HCT116 (cell line): ENCODE data around the gene KCNH5. TPM values are rescaled to one million over a fixed set of nuclear protein-coding genes. Genes with fewer than 3 reads are reported as not detected.

ENCODE experiments used
- ATAC-seq: fragments of 200-7000 bp; cut with Tn5 transposase; 2 replicates; pipeline ENCODE4 v1.9.1; 2020; ENCODE audit warnings: mild to moderate bottlenecking, moderate library complexity
- BruUV-seq: library from RNA; stranded (reverse); fragments of 400-500 nt; replicated peaks from 2 replicates; lab custom pipeline; 2021; lab: Mats Ljungman, UMichigan
- CTCF ChIA-PET: fragments of 300-600 bp; sonication (Branson Sonifier 250); formaldehyde crosslinking; loops from one replicate; lab custom pipeline; 2021; ENCODE audit warnings: antibody characterized with exemption; lab: Charles Lee
- POLR2A ChIA-PET: fragments of 300-600, 350-600 bp; sonication (Branson Sonifier 250); formaldehyde crosslinking; loops from one replicate; lab custom pipeline; 2021; ENCODE audit warnings: antibody characterized with exemption; lab: Charles Lee
- RAD21 ChIA-PET, 2 experiments: fragments of 300-600 bp; sonication (Branson Sonifier 250); formaldehyde crosslinking; loops; one replicate each; lab custom pipeline; 2023; ENCODE audit warnings: low total read pairs in 2 of 2; ENCODE audit not compliant: uncharacterized antibody in 2 of 2, unreplicated experiment in 2 of 2, low non-redundant PET in 1 of 2; lab: Charles Lee
- DNase-seq: peaks from one replicate; pipeline ENCODE4 v3.0.0-alpha.2; 2010; ENCODE audit warnings: low read depth, low spot score
- H2AFZ ChIP-seq: fragments of 200-600 bp; shearing (Covaris generic), sonication (generic); 2 replicates; pipeline ENCODE4 v1.6.1; 2017; ENCODE audit warnings: low read depth, mixed run types, mixed read lengths, antibody characterized with exemption, low read length; ENCODE audit not compliant: poor library complexity, severe bottlenecking
- H3K27ac ChIP-seq: 2 replicates; pipeline ENCODE4 v1.5.1; 2012; ENCODE audit warnings: low read depth, low read length
- H3K27me3 ChIP-seq: fragments of 200-600 bp; sonication (generic); 2 replicates; pipeline ENCODE4 v1.6.1; 2016; ENCODE audit warnings: mixed run types, low read length, mixed read lengths; ENCODE audit not compliant: insufficient read depth
- H3K36me3 ChIP-seq, 2 experiments: fragments of 200-500 bp in 1 of 2; fragments of 200-600 bp in 1 of 2; sonication (Bioruptor generic) in 1 of 2; sonication (generic) in 1 of 2; 2 replicates each; pipeline versions ENCODE4 v1.5.1 to v1.6.1; 2014 to 2016; ENCODE audit warnings: low read length in 2 of 2, inconsistent platforms in 1 of 2, mixed read lengths in 1 of 2, mixed run types in 1 of 2; ENCODE audit not compliant: insufficient read depth in 2 of 2, control insufficient read depth in 1 of 2
- H3K4me1 ChIP-seq, 2 experiments: fragments of 200-600 bp in 1 of 2; sonication (generic) in 1 of 2; 2 replicates each; pipeline versions ENCODE4 v1.5.1 to v1.6.1; 2012 to 2017; ENCODE audit warnings: low read length in 2 of 2, inconsistent platforms in 1 of 2, mild to moderate bottlenecking in 1 of 2, mixed read lengths in 1 of 2, mixed run types in 1 of 2, moderate library complexity in 1 of 2; ENCODE audit not compliant: insufficient read depth in 2 of 2, control insufficient read depth in 1 of 2
- H3K4me2 ChIP-seq: fragments of 200-600 bp; sonication (generic); 2 replicates; pipeline ENCODE4 v1.6.1; 2017; ENCODE audit warnings: mixed run types, low read length, mixed read lengths
- H3K4me3 ChIP-seq, 2 experiments: fragments of 200-600 bp in 1 of 2; sonication (generic) in 1 of 2; replicated peaks in 1 of 2; 2 replicates each; pipeline ENCODE4 v1.5.1; 2011 to 2016; ENCODE audit warnings: low read length in 2 of 2, control low read depth in 1 of 2, low read depth in 1 of 2, mild to moderate bottlenecking in 1 of 2, mixed read lengths in 1 of 2, mixed run types in 1 of 2
- H3K79me2 ChIP-seq: fragments of 200-600 bp; sonication (generic); 2 replicates; pipeline ENCODE4 v1.6.1; 2017; ENCODE audit warnings: mild to moderate bottlenecking, mixed run types, low read length, moderate library complexity, mixed read lengths; ENCODE audit not compliant: insufficient read depth
- H3K9ac ChIP-seq: fragments of 200-600 bp; sonication (generic); 2 replicates; pipeline ENCODE4 v1.6.1; 2016; ENCODE audit warnings: low read length, mixed read lengths
- H3K9me2 ChIP-seq: fragments of 200-600 bp; sonication (generic), shearing (Covaris generic); 2 replicates; pipeline ENCODE4 v1.6.1; 2017; ENCODE audit warnings: mixed run types, mild to moderate bottlenecking, moderate library complexity; ENCODE audit not compliant: insufficient read depth
- H3K9me3 ChIP-seq, 2 experiments: fragments of 200-500 bp in 1 of 2; fragments of 200-600 bp in 1 of 2; sonication (Bioruptor generic) in 1 of 2; sonication (generic) in 1 of 2; 2 replicates each; pipeline ENCODE4 v1.6.1; 2014 to 2017; ENCODE audit warnings: low read length in 2 of 2, mixed read lengths in 2 of 2, inconsistent platforms in 1 of 2, low read depth in 1 of 2, mild to moderate bottlenecking in 1 of 2, mixed run types in 1 of 2, moderate library complexity in 1 of 2; ENCODE audit not compliant: control insufficient read depth in 1 of 2, insufficient read depth in 1 of 2
- H4K20me1 ChIP-seq: fragments of 200-600 bp; sonication (generic), shearing (Covaris generic); 2 replicates; pipeline ENCODE4 v1.6.1; 2017; ENCODE audit warnings: mixed run types, mild to moderate bottlenecking, moderate library complexity; ENCODE audit not compliant: insufficient read depth
- CEBPB ChIP-seq: IDR thresholded peaks from 2 replicates; pipeline ENCODE4 v1.6.1; 2012; ENCODE audit warnings: low read depth
- EGR1 ChIP-seq: IDR thresholded peaks from 2 replicates; pipeline ENCODE4 v1.6.1; 2012; ENCODE audit warnings: low read depth
- ELF1 ChIP-seq: IDR thresholded peaks from 2 replicates; pipeline ENCODE4 v1.6.1; 2012; ENCODE audit warnings: low read depth, borderline replicate concordance
- EZH2 ChIP-seq: fragments of 200-600 bp; sonication (generic); IDR thresholded peaks from 2 replicates; pipeline ENCODE4 v1.6.1; 2017; ENCODE audit warnings: antibody characterized with exemption, mixed run types
- FOSL1 ChIP-seq: IDR thresholded peaks from 2 replicates; pipeline ENCODE4 v1.6.1; 2012; ENCODE audit warnings: low read depth
- POLR2AphosphoS5 ChIP-seq: IDR thresholded peaks from 2 replicates; pipeline ENCODE4 v1.6.1; 2011; ENCODE audit warnings: mild to moderate bottlenecking, low read depth, low read length, moderate library complexity
- RAD21 ChIP-seq: IDR thresholded peaks from 2 replicates; pipeline ENCODE4 v1.6.1; 2012; ENCODE audit warnings: low read depth, mild to moderate bottlenecking
- SIN3A ChIP-seq: IDR thresholded peaks from 2 replicates; pipeline ENCODE4 v1.6.1; 2012; ENCODE audit warnings: low read depth
- TCF7L2 ChIP-seq: IDR thresholded peaks from 2 replicates; pipeline ENCODE4 v1.7.0; 2011; ENCODE audit warnings: borderline replicate concordance, inconsistent platforms; ENCODE audit not compliant: insufficient read depth, insufficient read length; ENCODE audit errors: extremely low read depth
- ZFX ChIP-seq: fragments of 450-650 bp; IDR thresholded peaks from 2 replicates; pipeline ENCODE4 v1.6.1; 2017
- intact Hi-C: fragments of 100-400 bp; cut with micrococcal nuclease; formaldehyde crosslinking; loops from 2 replicates; pipeline ENCODE4 v1.10.0; 2022
- total RNA-seq: library from RNA; stranded (reverse); gene quantifications from one replicate; pipeline ENCODE4 v1.2.1, GENCODE V29; 2021; ENCODE audit not compliant: unreplicated experiment
- TF ChIP-seq, protein P1 (sequence below): IDR thresholded peaks from 2 replicates; pipeline ENCODE4 v1.6.1; 2012
- TF ChIP-seq, protein P2 (sequence below): IDR thresholded peaks from 2 replicates; pipeline ENCODE4 v1.6.1; 2012
- TF ChIP-seq, protein P3 (sequence below), 3 experiments: fragments of 200-600 bp in 1 of 3; sonication (generic) in 1 of 3; IDR thresholded peaks in 2 of 3; conservative IDR thresholded peaks in 1 of 3; 2 replicates each; pipeline ENCODE4 v1.5.1; 2012 to 2017; ENCODE audit warnings: low read depth in 2 of 3, low read length in 2 of 3, antibody characterized with exemption in 1 of 3, borderline replicate concordance in 1 of 3, control low read depth in 1 of 3, mild to moderate bottlenecking in 1 of 3, mixed read lengths in 1 of 3, mixed run types in 1 of 3, moderate library complexity in 1 of 3; ENCODE audit not compliant: insufficient read depth in 1 of 3
- TF ChIP-seq, protein P4 (sequence below): IDR thresholded peaks from 2 replicates; pipeline ENCODE4 v1.6.1; 2011; ENCODE audit warnings: mild to moderate bottlenecking, low read length, moderate library complexity; ENCODE audit not compliant: insufficient replicate concordance; ENCODE audit errors: extremely low read depth
- TF ChIP-seq, protein P5 (sequence below): IDR thresholded peaks from 2 replicates; pipeline ENCODE4 v1.6.1; 2012; ENCODE audit warnings: low read depth

Gene KCNH5
- total RNA-seq, 1 experiment from 2014 or later = not detected

DNA sequence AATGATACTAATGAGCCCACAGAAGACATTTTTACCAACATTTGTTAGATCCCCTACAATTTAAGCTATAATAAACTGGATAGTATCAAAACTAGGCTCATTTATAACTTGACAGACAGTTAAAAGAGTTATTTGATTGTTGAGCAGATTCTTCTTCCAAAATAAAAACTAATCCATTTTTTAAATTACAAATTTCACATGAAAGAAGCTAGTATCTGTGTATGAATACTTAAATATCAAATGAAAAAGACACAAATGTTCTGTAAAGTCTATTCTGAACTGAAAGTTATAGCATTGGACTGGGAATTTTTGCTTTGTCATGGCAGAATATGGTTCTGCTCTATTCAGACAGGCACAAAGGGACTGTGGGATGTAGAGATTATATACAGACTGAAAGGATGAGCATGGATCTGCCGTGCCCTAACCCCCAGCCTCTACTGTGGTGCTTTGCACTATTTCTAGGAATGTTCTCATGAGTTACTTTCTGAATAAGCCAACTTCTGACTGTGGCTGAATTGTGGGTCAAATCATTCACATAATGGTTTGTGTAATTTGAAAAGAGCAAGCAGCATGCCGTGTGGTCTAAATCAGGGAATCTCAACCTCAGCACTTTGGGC lies 352.7 kb downstream of the KCNH5 start:
- no peak overlapping the region for H3K27ac ChIP-seq
- ChIA-PET POLR2A (no interaction called here), CTCF (no interaction called here), RAD21 (no interaction called here)
- H2AFZ ChIP-seq = no peak overlapping the region
- no peak for ATAC-seq
- no peaks in the 10 kb centered on the region for H4K20me1 ChIP-seq
- no peaks in the 10 kb centered on the region for H3K27me3 ChIP-seq
- no peak for DNase-seq
- BruUV-seq = no TSS peak
- TF ChIP-seq SIN3A (no peak), ZFX (no peak), TCF7L2 (no peak), FOSL1 (no peak), RAD21 (no peak), EGR1 (no peak), ELF1 (no peak), EZH2 (no peak), POLR2AphosphoS5 (no peak), CEBPB (no peak)
- TF ChIP-seq, protein P1, sequence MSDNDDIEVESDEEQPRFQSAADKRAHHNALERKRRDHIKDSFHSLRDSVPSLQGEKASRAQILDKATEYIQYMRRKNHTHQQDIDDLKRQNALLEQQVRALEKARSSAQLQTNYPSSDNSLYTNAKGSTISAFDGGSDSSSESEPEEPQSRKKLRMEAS = no peak
- TF ChIP-seq, protein P2, sequence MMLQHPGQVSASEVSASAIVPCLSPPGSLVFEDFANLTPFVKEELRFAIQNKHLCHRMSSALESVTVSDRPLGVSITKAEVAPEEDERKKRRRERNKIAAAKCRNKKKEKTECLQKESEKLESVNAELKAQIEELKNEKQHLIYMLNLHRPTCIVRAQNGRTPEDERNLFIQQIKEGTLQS = no peak
- TF ChIP-seq, protein P3, sequence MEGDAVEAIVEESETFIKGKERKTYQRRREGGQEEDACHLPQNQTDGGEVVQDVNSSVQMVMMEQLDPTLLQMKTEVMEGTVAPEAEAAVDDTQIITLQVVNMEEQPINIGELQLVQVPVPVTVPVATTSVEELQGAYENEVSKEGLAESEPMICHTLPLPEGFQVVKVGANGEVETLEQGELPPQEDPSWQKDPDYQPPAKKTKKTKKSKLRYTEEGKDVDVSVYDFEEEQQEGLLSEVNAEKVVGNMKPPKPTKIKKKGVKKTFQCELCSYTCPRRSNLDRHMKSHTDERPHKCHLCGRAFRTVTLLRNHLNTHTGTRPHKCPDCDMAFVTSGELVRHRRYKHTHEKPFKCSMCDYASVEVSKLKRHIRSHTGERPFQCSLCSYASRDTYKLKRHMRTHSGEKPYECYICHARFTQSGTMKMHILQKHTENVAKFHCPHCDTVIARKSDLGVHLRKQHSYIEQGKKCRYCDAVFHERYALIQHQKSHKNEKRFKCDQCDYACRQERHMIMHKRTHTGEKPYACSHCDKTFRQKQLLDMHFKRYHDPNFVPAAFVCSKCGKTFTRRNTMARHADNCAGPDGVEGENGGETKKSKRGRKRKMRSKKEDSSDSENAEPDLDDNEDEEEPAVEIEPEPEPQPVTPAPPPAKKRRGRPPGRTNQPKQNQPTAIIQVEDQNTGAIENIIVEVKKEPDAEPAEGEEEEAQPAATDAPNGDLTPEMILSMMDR (IDR thresholded peaks at IDR 0.05 in 2 of 3, conservative IDR thresholded peaks at IDR 0.05 in 1 of 3; ENCODE audit: borderline replicate concordance in 1 of 3, insufficient read depth in 1 of 3, low read depth in 2 of 3, low read length in 2 of 3) = no peak
- TF ChIP-seq, protein P4, sequence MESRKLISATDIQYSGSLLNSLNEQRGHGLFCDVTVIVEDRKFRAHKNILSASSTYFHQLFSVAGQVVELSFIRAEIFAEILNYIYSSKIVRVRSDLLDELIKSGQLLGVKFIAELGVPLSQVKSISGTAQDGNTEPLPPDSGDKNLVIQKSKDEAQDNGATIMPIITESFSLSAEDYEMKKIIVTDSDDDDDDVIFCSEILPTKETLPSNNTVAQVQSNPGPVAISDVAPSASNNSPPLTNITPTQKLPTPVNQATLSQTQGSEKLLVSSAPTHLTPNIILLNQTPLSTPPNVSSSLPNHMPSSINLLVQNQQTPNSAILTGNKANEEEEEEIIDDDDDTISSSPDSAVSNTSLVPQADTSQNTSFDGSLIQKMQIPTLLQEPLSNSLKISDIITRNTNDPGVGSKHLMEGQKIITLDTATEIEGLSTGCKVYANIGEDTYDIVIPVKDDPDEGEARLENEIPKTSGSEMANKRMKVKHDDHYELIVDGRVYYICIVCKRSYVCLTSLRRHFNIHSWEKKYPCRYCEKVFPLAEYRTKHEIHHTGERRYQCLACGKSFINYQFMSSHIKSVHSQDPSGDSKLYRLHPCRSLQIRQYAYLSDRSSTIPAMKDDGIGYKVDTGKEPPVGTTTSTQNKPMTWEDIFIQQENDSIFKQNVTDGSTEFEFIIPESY = no peak
- TF ChIP-seq, protein P5, sequence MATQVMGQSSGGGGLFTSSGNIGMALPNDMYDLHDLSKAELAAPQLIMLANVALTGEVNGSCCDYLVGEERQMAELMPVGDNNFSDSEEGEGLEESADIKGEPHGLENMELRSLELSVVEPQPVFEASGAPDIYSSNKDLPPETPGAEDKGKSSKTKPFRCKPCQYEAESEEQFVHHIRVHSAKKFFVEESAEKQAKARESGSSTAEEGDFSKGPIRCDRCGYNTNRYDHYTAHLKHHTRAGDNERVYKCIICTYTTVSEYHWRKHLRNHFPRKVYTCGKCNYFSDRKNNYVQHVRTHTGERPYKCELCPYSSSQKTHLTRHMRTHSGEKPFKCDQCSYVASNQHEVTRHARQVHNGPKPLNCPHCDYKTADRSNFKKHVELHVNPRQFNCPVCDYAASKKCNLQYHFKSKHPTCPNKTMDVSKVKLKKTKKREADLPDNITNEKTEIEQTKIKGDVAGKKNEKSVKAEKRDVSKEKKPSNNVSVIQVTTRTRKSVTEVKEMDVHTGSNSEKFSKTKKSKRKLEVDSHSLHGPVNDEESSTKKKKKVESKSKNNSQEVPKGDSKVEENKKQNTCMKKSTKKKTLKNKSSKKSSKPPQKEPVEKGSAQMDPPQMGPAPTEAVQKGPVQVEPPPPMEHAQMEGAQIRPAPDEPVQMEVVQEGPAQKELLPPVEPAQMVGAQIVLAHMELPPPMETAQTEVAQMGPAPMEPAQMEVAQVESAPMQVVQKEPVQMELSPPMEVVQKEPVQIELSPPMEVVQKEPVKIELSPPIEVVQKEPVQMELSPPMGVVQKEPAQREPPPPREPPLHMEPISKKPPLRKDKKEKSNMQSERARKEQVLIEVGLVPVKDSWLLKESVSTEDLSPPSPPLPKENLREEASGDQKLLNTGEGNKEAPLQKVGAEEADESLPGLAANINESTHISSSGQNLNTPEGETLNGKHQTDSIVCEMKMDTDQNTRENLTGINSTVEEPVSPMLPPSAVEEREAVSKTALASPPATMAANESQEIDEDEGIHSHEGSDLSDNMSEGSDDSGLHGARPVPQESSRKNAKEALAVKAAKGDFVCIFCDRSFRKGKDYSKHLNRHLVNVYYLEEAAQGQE = no peak
- peaks cover 0 to 13% of the 10 kb centered on the region in 2 experiments; a peak in 2 of 4 replicates for H3K9me3 ChIP-seq
- intact Hi-C loops = no loop called here
- no peak overlapping the region for H3K4me3 ChIP-seq
- H3K9ac ChIP-seq = no peak overlapping the region
- H3K4me1 ChIP-seq = no peaks in the 10 kb centered on the region
- no peaks in the 10 kb centered on the region for H3K9me2 ChIP-seq
- H3K4me2 ChIP-seq = no peak overlapping the region
- H3K79me2 ChIP-seq = no peaks in the 10 kb centered on the region
- H3K36me3 ChIP-seq = no peaks in the 10 kb centered on the region
